ENCODE data around the gene DGKD. TPM values are rescaled to one million over a fixed set of nuclear protein-coding genes. Genes with fewer than 3 reads are reported as not detected.

DGKD gene
- total RNA-seq, 2 donors from 2014 or later, result 21.5 to 63.1 TPM

DNA sequence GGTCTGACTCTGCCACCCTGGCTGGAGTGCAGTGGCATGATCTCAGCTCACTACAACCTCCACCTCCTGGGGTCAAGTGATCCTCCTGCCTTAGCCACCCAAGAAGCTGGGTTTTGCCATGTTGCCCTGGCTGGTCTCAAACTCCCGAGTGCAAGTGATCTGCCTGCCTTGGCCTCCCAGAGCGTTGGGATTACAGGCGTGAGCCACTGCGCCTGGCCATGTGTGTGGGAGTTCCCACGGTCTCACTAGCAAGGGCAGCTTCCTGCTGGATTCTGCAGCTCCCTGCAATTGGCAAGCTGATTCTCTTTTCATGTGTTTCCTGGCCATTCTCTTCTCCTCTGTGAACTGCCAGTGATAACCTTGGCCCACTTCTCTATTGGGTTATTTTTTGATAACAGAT lies 128.3 kb downstream of the DGKD start:
- Histone ChIP-seq H3K9me3 (no peaks in the 10 kb centered on the region), H3K27ac (peak overlapping the region in 1 of 2 donors; percentile 80), H3K4me3 (no peak overlapping the region), H3K4me1 (replicated peaks) (peaks cover 14% of the 10 kb centered on the region), H3K36me3 (no peaks in the 10 kb centered on the region), H3K27me3 (replicated peaks; ENCODE audit: insufficient read depth) (no peaks in the 10 kb centered on the region)
- TF ChIP-seq POLR2AphosphoS5 (IDR thresholded peaks at IDR 0.05) (no peak), POLR2A (IDR thresholded peaks at IDR 0.05) (no peak)
- TF ChIP-seq, protein P1, sequence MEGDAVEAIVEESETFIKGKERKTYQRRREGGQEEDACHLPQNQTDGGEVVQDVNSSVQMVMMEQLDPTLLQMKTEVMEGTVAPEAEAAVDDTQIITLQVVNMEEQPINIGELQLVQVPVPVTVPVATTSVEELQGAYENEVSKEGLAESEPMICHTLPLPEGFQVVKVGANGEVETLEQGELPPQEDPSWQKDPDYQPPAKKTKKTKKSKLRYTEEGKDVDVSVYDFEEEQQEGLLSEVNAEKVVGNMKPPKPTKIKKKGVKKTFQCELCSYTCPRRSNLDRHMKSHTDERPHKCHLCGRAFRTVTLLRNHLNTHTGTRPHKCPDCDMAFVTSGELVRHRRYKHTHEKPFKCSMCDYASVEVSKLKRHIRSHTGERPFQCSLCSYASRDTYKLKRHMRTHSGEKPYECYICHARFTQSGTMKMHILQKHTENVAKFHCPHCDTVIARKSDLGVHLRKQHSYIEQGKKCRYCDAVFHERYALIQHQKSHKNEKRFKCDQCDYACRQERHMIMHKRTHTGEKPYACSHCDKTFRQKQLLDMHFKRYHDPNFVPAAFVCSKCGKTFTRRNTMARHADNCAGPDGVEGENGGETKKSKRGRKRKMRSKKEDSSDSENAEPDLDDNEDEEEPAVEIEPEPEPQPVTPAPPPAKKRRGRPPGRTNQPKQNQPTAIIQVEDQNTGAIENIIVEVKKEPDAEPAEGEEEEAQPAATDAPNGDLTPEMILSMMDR (IDR thresholded peaks at IDR 0.05), result no peak
- intact Hi-C loops (cut with DNase I), result no loop called here
- DNase-seq (ENCODE audit: low spot score), result no peak
- 91% methylated on average over 5 of the region's 5 CpGs for WGBS

DNA sequence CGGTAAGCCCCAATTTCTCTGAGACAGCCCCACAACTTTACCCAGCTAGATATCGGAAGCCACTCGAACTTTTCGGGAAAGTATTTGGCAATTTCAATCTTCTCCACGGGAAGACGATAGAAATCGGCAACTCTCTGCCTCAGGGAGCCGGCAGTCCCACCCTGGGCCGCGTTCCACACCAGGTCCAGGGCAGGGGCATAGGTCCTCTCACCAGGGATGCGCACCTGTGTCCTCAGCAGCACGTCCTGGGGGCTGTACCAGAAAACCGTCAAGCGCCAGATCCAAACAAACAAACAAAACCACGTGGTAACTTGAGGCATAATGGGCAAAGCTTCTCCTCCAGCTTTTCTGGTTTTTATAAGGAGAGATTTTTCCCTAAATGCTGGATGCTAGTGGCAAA lies 131.4 kb downstream of the DGKD start:
- Histone ChIP-seq H3K4me1 (replicated peaks) (peaks cover 6% of the 10 kb centered on the region), H3K27me3 (replicated peaks; ENCODE audit: insufficient read depth) (no peaks in the 10 kb centered on the region), H3K9me3 (no peaks in the 10 kb centered on the region), H3K27ac (no peak overlapping the region), H3K4me3 (no peak overlapping the region), H3K36me3 (peaks cover 0 to 8% of the 10 kb centered on the region in 2 donors)
- TF ChIP-seq, protein P1 (IDR thresholded peaks at IDR 0.05), result no peak
- TF ChIP-seq POLR2AphosphoS5 (IDR thresholded peaks at IDR 0.05), result no peak
- TF ChIP-seq POLR2A (IDR thresholded peaks at IDR 0.05), result no peak
- 90% methylated on average over 15 of the region's 15 CpGs for WGBS
- DNase-seq (ENCODE audit: low spot score), result no peak
- intact Hi-C loops (cut with DNase I), result no loop called here

DNA sequence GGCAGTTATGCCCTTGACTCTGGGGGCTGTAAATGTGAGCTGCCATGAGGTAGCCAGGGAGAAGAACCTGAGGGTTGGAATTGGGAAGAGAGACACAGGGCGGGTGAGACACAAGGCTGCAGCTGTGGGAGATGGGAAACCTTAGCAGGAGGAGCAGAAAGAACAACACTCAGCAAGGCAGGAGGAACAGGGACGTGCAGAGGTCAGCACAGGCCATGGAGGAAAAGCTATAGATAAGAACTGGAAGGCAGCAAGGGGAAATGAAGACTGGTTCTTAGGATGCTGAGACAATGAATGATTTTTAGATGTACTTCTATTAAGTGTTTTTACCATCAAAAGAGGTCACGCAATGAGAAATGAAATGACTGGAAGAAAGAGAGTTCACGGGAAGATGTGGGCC lies 132.1 kb downstream of the DGKD start:
- WGBS, result 94% methylated on average over 4 of the region's 4 CpGs
- Histone ChIP-seq H3K27ac (peak overlapping the region; percentile 34 to 62), H3K4me3 (no peak overlapping the region), H3K4me1 (replicated peaks) (peaks cover 5% of the 10 kb centered on the region), H3K36me3 (peaks cover 0 to 8% of the 10 kb centered on the region in 2 donors), H3K27me3 (replicated peaks; ENCODE audit: insufficient read depth) (no peaks in the 10 kb centered on the region), H3K9me3 (no peaks in the 10 kb centered on the region)
- DNase-seq (ENCODE audit: low spot score), result no peak
- intact Hi-C loops (cut with DNase I), result no loop called here
- TF ChIP-seq POLR2A (IDR thresholded peaks at IDR 0.05) (no peak), POLR2AphosphoS5 (IDR thresholded peaks at IDR 0.05) (no peak)
- TF ChIP-seq, protein P1 (IDR thresholded peaks at IDR 0.05), result no peak

DNA sequence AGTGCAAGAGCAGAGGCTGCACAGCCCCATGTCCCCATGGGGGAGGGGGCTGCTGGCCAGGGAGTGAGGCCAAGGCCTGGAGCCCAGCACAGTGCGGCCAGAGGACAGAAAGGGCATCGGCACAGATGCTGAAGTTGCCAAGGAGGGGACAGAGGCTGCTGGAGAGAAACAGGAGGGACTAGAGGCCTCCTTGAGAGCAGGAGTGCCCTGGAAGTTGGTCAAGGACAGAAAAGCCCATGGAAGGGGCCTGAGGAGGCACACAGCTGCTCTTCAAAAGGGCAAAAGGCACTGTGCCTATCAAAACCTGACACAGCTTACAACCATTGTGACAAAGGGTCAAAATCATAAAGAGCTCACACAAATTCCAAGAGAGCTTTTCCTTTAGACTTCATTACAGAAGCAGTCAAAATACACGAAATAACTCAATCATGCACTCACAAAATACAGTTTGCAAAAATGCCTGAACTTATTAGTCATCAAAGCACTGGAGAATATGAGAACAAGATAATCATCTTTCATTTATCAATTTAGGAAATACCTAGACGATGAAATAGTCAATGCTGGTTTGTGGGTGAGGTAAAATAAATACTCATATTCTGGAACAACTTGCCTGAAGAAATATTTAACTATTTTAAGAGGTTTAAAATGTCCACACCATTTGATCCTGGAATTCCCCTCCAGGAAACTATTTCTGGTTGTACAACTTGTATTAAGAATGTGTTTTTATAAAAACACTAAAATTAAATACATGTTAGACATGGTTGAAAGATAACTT lies 132.7 kb downstream of the DGKD start:
- Histone ChIP-seq H3K27me3 (replicated peaks; ENCODE audit: insufficient read depth) (no peaks in the 10 kb centered on the region), H3K27ac (peak overlapping the region; percentile 34 to 62), H3K36me3 (peaks cover 0 to 8% of the 10 kb centered on the region in 2 donors), H3K9me3 (no peaks in the 10 kb centered on the region), H3K4me1 (replicated peaks) (peaks cover 5% of the 10 kb centered on the region), H3K4me3 (no peak overlapping the region)
- intact Hi-C loops (cut with DNase I), result no loop called here
- DNase-seq (ENCODE audit: low spot score), result no peak
- 38% methylated on average over 4 of the region's 4 CpGs for WGBS
- TF ChIP-seq, protein P1 (IDR thresholded peaks at IDR 0.05), result no peak
- TF ChIP-seq POLR2AphosphoS5 (IDR thresholded peaks at IDR 0.05), result peak; percentile 20
- no peak for TF ChIP-seq POLR2A (IDR thresholded peaks at IDR 0.05)

Measured in prostate gland (tissue), 2 donors.